ENCODE measurements around the gene METTL9. TPM values are rescaled to one million over a fixed set of nuclear protein-coding genes. Genes with fewer than 3 reads are reported as not detected.

METTL9 gene
- total and polyA plus RNA-seq, 2 experiments from 2014 or later = 72.5 to 152 TPM

GRCh38 chr16:21646091-21646490 lies 46.7 kb downstream of the METTL9 start:
- no peaks in the 10 kb centered on the region for H3K9me3 Mint-ChIP-seq
- peaks cover 7% of the 10 kb centered on the region for H4K20me1 ChIP-seq (replicated peaks; ENCODE audit: insufficient read depth)
- peaks cover 44% of the 10 kb centered on the region for H3K79me2 ChIP-seq (replicated peaks; ENCODE audit: insufficient read depth)

More at GRCh38 chr16:21646091-21646490, 46.7 kb downstream of the METTL9 start:
- Histone ChIP-seq H3K9me2 (ENCODE audit: insufficient read depth) (no peaks in the 10 kb centered on the region), H3K27me3 (ENCODE audit: insufficient read depth) (no peaks in the 10 kb centered on the region), H3K27ac (ENCODE audit: low read depth) (no peak overlapping the region), H3F3A (replicated peaks; ENCODE audit: low read depth) (no peaks in the 10 kb centered on the region), H2AFZ (no peak overlapping the region), H3K4me3 (no peak overlapping the region), H3K4me2 (no peak overlapping the region), H3K36me3 (ENCODE audit: insufficient read depth) (no peaks in the 10 kb centered on the region), H3K4me1 (ENCODE audit: insufficient read depth) (no peaks in the 10 kb centered on the region)
- DNase-seq (ENCODE audit: low spot score) (no peak), ATAC-seq (no peak)
- H3K4me3 Mint-ChIP-seq = no peak overlapping the region
- H3K4me1 Mint-ChIP-seq = peaks cover 3% of the 10 kb centered on the region; the same call in 1 of the 3 replicates
- H3K27me3 Mint-ChIP-seq (ENCODE audit: insufficient read depth, low read depth, poor library complexity) = no peaks in the 10 kb centered on the region
- H3K27ac Mint-ChIP-seq = no peak overlapping the region
- TF ChIP-seq EZH2phosphoT487 (IDR thresholded peaks at IDR 0.05; ENCODE audit: unreplicated experiment) (no peak), STAT1 (IDR thresholded peaks at IDR 0.05; ENCODE audit: unreplicated experiment) (no peak), POLR2AphosphoS5 (IDR thresholded peaks at IDR 0.05; ENCODE audit: low read depth) (no peak), EZH2 (IDR thresholded peaks at IDR 0.05; ENCODE audit: low read depth, unreplicated experiment) (no peak), NANOG (IDR thresholded peaks at IDR 0.05; ENCODE audit: borderline replicate concordance) (no peak), ETS1 (IDR thresholded peaks at IDR 0.05) (no peak), ZNF331 (CRISPR knock-in tag; IDR thresholded peaks at IDR 0.05; ENCODE audit: low read depth) (no peak), ZNF114 (CRISPR knock-in tag; IDR thresholded peaks at IDR 0.05) (no peak), CREB1 (CRISPR knock-in tag; IDR thresholded peaks at IDR 0.05; ENCODE audit: low read depth) (no peak)
- TF ChIP-seq, protein P1, sequence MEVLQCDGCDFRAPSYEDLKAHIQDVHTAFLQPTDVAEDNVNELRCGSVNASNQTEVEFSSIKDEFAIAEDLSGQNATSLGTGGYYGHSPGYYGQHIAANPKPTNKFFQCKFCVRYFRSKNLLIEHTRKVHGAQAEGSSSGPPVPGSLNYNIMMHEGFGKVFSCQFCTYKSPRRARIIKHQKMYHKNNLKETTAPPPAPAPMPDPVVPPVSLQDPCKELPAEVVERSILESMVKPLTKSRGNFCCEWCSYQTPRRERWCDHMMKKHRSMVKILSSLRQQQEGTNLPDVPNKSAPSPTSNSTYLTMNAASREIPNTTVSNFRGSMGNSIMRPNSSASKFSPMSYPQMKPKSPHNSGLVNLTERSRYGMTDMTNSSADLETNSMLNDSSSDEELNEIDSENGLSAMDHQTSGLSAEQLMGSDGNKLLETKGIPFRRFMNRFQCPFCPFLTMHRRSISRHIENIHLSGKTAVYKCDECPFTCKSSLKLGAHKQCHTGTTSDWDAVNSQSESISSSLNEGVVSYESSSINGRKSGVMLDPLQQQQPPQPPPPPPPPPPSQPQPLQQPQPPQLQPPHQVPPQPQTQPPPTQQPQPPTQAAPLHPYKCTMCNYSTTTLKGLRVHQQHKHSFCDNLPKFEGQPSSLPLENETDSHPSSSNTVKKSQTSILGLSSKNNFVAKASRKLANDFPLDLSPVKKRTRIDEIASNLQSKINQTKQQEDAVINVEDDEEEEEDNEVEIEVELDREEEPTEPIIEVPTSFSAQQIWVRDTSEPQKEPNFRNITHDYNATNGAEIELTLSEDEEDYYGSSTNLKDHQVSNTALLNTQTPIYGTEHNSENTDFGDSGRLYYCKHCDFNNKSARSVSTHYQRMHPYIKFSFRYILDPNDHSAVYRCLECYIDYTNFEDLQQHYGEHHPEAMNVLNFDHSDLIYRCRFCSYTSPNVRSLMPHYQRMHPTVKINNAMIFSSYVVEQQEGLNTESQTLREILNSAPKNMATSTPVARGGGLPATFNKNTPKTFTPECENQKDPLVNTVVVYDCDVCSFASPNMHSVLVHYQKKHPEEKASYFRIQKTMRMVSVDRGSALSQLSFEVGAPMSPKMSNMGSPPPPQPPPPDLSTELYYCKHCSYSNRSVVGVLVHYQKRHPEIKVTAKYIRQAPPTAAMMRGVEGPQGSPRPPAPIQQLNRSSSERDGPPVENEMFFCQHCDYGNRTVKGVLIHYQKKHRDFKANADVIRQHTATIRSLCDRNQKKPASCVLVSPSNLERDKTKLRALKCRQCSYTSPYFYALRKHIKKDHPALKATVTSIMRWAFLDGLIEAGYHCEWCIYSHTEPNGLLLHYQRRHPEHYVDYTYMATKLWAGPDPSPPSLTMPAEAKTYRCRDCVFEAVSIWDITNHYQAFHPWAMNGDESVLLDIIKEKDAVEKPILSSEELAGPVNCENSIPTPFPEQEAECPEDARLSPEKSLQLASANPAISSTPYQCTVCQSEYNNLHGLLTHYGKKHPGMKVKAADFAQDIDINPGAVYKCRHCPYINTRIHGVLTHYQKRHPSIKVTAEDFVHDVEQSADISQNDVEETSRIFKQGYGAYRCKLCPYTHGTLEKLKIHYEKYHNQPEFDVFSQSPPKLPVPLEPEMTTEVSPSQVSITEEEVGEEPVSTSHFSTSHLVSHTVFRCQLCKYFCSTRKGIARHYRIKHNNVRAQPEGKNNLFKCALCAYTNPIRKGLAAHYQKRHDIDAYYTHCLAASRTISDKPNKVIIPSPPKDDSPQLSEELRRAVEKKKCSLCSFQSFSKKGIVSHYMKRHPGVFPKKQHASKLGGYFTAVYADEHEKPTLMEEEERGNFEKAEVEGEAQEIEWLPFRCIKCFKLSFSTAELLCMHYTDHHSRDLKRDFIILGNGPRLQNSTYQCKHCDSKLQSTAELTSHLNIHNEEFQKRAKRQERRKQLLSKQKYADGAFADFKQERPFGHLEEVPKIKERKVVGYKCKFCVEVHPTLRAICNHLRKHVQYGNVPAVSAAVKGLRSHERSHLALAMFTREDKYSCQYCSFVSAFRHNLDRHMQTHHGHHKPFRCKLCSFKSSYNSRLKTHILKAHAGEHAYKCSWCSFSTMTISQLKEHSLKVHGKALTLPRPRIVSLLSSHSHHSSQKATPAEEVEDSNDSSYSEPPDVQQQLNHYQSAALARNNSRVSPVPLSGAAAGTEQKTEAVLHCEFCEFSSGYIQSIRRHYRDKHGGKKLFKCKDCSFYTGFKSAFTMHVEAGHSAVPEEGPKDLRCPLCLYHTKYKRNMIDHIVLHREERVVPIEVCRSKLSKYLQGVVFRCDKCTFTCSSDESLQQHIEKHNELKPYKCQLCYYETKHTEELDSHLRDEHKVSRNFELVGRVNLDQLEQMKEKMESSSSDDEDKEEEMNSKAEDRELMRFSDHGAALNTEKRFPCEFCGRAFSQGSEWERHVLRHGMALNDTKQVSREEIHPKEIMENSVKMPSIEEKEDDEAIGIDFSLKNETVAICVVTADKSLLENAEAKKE (CRISPR knock-in tag; IDR thresholded peaks at IDR 0.05) = no peak
- no peaks in the 10 kb centered on the region for H3K36me3 Mint-ChIP-seq (ENCODE audit: low read depth)

Data from GM23338 (cell line).